NCI-H1092 (cell line): ENCODE data around the gene SMOC2.
"Not testable (repeated sequence)": the region's sequence is repeated elsewhere in the genome, so short reads cannot be mapped to it uniquely, and the experiment has no call there.

Source experiments
- DNase-seq: peaks from one replicate; lab custom pipeline; 2025; lab: John Stamatoyannopoulos, UW

The SMOC2 gene

GRCh38 chr6:168655462-168656152 is 214.6 kb downstream of the SMOC2 start:
- no peak for DNase-seq

GRCh38 chr6:168658059-168658458 is 217.1 kb downstream of the SMOC2 start:
- DNase-seq: no peak

DNA sequence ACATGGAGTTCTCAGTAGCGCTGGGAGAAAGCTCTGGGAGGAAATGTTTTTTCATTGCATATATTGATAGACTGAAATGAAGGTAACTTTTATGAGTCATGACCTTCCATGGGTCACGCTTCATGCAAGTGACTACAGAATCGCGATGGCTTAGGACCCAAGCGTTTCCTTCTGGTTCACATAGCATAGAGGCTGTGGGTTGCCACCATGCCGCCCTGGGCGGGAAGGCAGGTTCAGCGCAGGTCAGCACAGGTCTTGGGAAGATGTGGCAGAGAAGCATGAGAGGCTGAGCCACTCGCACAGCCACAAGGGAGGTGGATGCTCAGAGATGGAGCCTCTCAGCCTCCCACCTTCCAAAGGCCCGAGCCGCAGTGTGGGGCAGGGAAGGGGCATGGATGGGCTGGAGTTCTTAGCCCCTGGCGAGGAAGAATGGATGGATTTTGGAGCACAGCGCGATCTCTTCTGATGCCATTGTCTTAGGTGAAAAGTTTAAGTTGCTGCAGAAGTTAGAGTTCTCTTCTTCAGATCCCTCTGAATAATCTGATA is 219.5 kb downstream of the SMOC2 start:
- DNase-seq: no peak

- DNase-seq: no peak
Observed at GRCh38 chr6:168662301-168662936, 221.4 kb downstream of the SMOC2 start.

- no peak for DNase-seq
Observed at GRCh38 chr6:168663041-168663440, 222.1 kb downstream of the SMOC2 start.

DNA sequence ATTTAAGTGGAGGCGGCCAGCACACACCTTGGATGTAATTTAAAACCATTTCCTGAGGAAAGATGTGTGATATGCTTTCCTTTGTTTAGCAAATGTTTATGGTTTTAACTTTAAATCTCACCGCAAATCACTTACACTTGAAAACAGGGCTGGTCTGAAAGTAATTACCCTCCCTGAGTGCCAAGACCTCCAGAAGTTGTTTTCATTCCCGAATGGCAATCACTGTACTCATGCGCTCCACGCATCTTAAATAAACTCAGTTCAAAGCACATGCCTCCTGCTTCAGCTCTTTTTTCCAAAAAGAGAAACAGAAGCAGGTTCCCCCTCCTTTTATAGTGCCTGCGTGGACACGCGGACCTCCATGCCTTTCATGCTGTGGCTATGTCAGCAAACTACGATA is 224.0 kb downstream of the SMOC2 start:
- DNase-seq: no peak

DNA sequence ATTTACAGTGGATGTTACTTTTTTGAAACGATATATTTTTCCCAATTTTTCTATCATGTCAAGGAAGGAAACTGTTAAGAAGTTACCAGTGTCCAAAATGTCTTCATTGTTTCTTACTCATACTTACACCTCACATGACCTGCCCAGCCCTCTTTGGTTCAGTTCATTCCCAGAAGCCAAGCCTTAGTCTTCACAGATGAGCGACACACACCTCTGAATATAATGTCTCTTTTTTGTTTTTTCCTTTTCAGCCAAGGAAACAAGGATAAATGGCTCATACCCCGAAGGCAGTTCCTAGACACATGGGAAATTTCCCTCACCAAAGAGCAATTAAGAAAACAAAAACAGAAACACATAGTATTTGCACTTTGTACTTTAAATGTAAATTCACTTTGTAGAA is 225.2 kb downstream of the SMOC2 start:
- no peak for DNase-seq

DNA sequence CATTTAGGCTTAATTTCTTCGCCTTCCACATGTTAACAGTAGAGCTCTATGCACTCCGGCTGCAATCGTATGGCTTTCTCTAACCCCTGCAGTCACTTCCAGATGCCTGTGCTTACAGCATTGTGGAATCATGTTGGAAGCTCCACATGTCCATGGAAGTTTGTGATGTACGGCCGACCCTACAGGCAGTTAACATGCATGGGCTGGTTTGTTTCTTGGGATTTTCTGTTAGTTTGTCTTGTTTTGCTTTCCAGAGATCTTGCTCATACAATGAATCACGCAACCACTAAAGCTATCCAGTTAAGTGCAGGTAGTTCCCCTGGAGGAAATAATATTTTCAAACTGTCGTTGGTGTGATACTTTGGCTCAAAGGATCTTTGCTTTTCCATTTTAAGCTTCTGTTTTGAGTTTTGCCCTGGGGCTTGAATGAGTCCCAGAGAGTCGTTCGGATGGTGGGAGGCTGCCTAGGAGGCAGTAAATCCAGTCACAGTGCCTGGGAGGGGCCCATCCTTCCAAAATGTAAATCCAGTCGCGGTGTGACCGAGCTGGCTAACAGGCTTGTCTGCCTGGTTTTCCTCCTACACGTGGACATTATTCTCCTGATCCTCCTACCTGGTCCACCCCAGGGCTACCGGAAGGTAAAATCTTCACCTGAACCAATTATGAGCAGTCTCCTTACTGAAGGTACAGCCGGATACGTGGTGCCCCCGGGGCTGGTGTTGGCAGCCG is 225.9 kb downstream of the SMOC2 start:
- no peak for DNase-seq

DNA sequence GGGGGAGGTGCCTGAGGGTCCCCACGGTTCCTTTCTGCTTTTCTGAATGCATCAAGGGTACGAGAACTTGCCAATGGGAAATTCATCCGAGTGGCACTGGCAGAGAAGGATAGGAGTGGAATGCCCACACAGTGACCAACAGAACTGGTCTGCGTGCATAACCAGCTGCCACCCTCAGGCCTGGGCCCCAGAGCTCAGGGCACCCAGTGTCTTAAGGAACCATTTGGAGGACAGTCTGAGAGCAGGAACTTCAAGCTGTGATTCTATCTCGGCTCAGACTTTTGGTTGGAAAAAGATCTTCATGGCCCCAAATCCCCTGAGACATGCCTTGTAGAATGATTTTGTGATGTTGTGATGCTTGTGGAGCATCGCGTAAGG is 226.4 kb downstream of the SMOC2 start:
- no peak for DNase-seq

GRCh38 chr6:168670401-168670985 is 229.5 kb downstream of the SMOC2 start:
- no peak for DNase-seq

- no peak for DNase-seq
Observed at GRCh38 chr6:168671028-168671862, 230.3 kb downstream of the SMOC2 start.

- no peak for DNase-seq
Observed at GRCh38 chr6:168671863-168672546, 231.0 kb downstream of the SMOC2 start.

- no peak for DNase-seq
Observed at GRCh38 chr6:168674595-168674994, 233.6 kb downstream of the SMOC2 start.

- DNase-seq: no peak
Observed at GRCh38 chr6:168675375-168675774, 234.4 kb downstream of the SMOC2 start.

GRCh38 chr6:168675933-168676551 is 235.1 kb downstream of the SMOC2 start:
- no peak for DNase-seq

DNA sequence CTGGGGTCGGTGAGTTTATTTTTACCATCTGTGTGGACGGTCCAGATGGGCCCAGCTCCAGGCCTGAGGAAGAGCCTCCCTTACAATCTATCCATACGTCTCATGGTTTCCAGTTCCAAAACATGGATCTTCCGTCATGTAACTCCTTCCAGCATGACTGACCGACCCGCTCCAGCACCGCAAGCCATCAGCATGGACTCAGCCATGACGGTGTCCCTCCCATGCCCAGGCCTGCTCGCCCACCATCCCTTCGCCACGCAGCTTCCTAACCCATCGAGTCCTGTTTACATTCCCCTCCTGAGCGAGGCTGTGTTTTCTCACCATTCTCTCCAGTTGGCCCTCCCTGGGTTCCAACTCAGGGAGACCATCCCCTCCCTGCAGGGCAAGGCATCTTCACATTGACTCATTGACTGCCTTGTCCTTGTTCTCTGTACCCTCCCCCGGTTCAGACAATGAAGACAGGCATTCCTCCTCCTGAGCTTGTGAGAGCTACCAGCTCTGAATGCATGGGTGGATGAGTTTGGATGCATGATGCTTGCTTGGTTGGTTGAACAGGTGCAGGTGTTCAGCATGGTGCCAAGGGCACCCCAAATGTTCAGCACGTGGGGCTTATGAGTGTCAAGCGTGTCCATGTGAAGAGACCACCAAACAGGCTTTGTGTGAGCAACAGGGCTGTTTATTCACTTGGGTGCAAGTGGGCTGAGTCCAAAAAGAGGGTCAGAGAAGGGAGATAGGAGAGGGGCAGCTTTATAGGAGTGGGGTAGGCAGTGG is 235.8 kb downstream of the SMOC2 start:
- DNase-seq: no peak

DNA sequence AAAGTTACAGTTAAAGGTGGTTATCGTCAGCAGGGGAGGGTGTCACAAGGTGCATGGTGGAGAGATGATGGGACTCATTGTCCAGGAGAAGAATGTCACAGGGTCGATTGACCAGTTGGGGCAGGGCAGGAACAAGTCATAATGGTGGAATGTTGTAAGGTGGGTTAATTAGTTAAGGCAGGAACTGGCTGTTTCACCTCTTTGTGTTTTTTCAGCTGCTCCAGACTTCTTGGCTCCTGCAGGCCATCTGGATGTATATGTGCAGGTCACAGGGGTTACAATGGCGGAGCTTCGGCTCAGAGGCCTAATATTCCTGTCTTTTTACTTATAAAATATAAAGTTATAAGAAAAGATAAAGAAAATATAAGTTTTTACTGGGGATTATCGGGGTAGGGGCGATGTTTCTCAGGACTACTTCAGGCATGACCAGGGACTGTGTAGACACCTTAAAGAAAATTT is 236.4 kb downstream of the SMOC2 start:
- not testable (repeated sequence) for DNase-seq

GRCh38 chr6:168678077-168678476 is 237.1 kb downstream of the SMOC2 start:
- peak; percentile 40 for DNase-seq

DNA sequence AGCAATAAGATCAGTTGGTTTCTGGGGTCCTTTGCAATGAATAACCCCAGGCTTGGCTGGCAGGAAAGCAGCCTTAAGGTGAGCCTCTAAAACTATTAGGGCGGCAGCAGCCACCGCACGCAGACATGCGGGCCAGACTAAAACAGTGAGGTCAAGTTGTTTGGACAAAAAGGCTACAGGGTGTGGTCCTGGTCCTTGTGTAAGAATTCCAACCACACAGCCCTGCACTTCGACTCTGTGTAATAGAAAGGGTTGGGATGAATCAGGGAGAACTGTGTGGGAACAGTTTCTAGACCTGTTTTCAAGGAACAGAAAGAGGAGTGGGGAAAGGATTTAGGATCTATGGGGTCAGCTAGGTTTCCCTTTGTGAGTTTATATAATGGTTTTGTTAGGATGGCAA is 237.6 kb downstream of the SMOC2 start:
- no peak for DNase-seq

- DNase-seq: no peak
Observed at GRCh38 chr6:168681748-168682147, 240.8 kb downstream of the SMOC2 start.
